Measurements from ENCODE around the gene OXA1L.
"Not testable (repeated sequence)": the region's sequence is repeated elsewhere in the genome, so short reads cannot be mapped to it uniquely, and the experiment has no call there.

OXA1L gene

DNA sequence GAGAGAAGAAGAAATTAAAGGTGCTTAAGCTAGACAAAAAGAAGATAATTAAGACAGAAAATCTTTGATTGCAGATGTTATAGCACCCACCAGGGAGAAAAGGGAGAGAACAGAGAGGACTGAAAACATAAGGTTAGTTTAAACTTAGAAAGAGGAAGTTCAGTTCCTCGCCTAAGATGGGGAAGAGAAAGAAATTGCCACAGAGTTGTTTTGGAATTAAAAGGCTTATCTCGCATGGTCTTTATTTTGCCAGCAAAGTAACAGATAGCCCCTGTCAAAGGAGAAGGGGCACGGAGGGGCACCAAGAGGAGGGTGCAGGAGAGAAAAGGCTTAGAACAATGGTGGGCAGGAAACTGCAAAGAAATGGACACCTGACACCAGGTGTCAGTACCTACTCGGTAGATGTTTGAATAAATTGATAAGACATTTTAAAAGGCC, 17.8 kb upstream of the OXA1L start:
- H3K4me3 ChIP-seq (ENCODE audit: low read length) = no peak overlapping the region; the same call in 1 of the 2 replicates
- TF ChIP-seq ZNF274 (IDR thresholded peaks at IDR 0.05; ENCODE audit: low read depth, low read length) = no peak

DNA sequence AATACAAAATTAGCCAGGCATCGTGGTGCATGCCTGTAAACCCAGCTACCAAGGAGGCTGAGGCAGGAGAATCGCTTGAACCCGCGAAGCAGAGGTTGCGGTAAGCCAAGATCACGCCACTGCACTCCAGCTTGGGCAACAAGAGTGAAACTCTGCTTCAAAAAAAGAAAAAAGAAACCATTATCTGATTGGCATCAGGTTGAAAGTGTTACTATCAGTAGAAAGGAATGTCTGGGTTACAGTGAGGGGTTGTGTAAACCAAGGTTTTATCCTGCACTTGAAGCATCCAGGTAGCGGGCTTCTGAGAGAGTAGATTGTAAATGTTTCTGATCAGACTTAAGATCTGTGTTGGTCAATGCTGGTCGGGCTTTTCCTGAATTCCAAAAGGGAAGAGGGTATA, 14.1 kb upstream of the OXA1L start:
- no peak for TF ChIP-seq ZNF274 (IDR thresholded peaks at IDR 0.05; ENCODE audit: low read depth, low read length)
- no peak overlapping the region for H3K4me3 ChIP-seq (ENCODE audit: low read length)

DNA sequence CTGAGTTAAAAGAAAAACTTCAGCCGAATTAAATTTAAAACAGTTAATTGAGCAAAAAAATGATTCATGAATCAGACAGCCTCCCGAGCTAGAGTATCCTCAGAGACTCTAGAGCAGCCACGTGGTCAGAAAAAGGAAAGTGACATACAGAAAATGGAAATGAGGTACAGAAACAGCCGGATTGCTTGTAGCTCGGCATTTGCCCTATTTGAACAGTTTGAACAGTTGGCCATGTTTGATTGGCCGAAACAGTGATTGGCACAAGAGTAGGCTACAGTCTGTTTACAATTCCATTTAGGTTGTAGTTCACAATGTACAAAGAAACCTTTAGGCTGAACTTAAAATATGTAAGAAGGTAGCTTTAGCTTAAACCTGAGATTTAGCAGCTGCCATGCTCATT, 12.9 kb upstream of the OXA1L start:
- H3K4me3 ChIP-seq (ENCODE audit: low read length) = no peak overlapping the region
- no peak for TF ChIP-seq ZNF274 (IDR thresholded peaks at IDR 0.05; ENCODE audit: low read depth, low read length)

DNA sequence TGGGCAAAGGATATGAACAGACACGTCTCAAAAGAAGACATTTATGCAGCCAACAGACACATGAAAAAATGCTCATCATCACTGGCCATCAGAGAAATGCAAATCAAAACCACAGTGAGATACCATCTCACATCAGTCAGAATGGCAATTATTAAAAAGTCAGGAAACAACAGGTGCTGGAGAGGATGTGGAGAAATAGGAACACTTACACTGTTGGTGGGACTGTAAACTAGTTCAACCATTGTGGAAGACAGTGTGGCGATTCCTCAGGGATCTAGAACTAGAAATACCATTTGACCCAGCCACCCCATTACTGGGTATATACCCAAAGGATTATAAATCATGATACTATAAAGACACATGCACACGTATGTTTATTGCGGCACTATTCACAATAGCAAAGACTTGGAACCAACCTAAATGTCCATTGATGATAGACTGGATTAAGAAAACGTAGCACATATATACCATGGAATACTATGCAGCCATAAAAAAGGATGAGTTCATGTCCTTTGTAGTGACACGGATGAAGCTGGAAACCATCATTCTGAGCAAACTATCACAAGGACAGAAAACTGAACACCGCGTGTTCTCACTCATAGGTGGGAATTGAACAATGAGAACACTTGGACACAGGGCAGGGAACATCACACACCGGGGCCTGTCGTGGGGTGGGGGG, 8.4 kb upstream of the OXA1L start:
- not testable (repeated sequence) for H3K4me3 ChIP-seq (ENCODE audit: low read length)

DNA sequence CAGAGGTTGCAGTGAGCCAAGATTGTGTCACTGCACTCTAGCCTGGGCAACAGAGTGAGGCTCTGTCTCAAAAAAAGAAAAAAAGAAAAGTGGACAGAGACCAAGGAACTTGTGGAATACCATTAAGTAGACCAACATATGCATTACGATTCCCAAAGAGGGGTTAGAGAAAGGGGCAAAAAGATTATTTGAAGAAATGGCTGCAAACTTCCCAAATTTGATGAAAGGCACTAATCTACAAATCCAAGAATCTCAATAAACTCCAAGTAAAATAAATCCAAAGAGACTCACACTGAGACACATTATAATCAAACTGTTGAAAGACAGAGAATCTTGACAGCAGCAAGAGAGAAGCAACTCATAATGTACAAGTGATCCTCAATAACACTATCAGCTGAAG, 4.8 kb upstream of the OXA1L start:
- TF ChIP-seq ZNF274 (IDR thresholded peaks at IDR 0.05; ENCODE audit: low read depth, low read length) = no peak
- no peak overlapping the region for H3K4me3 ChIP-seq (ENCODE audit: low read length)

DNA sequence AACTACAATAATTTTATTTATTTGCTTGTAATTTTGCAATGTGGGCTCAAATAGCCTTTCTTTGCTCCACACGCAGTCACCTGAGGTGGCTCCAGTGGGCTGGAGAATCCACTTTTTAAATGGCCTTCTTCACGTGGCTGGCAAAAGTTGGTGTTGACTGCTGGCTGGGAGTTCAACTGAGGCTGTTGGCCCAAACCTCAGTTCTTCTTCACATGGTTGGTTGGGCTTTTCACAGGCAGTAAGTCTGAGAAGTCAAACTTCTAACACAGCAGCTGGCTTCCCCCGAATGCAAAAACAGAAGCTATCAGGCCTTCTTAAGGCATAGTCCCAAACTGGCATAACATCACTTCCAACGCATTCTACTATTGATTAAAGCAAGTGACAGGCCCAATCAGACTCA, 2.1 kb upstream of the OXA1L start:
- TF ChIP-seq ZNF274 (IDR thresholded peaks at IDR 0.05; ENCODE audit: low read depth, low read length) = no peak
- H3K4me3 ChIP-seq (ENCODE audit: low read length) = no peak overlapping the region

DNA sequence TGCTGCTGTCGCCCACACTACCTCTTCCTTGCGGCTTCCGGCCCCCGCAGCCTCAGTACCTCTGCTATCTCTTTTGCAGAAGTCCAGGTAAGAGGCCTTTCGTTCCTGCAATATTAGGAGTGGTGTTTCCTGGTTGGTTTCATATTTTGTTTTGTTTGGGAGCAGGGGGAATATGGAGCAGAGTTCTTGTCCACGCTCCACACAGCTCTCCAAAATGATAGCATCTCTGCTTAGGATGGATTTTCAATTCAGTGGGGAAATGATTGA, 768 bp downstream of the OXA1L start:
- no peak for TF ChIP-seq ZNF274 (IDR thresholded peaks at IDR 0.05; ENCODE audit: low read depth, low read length)
- H3K4me3 ChIP-seq (ENCODE audit: low read length) = peak overlapping the region; percentile 85

DNA sequence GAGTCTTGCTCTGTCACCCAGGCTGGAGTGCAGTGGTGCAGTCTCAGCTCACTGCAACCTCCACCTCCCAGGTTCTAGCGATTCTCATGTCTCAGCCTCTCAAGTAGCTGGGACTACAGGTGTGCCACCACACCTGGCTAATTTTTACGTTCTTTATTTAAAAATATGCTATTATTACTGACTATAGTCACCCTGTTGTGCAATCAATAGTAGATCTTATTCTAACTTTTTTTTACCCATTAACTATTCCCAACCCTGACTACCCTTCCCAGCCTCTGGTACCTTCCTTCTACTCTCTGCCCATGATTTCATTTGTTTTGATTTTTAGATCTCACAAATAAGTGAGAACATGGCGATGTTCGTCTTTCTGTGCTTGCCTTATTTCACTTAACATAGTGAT, 2.5 kb downstream of the OXA1L start:
- H3K4me3 ChIP-seq (ENCODE audit: low read length) = no peak overlapping the region
- no peak for TF ChIP-seq ZNF274 (IDR thresholded peaks at IDR 0.05; ENCODE audit: low read depth, low read length)

DNA sequence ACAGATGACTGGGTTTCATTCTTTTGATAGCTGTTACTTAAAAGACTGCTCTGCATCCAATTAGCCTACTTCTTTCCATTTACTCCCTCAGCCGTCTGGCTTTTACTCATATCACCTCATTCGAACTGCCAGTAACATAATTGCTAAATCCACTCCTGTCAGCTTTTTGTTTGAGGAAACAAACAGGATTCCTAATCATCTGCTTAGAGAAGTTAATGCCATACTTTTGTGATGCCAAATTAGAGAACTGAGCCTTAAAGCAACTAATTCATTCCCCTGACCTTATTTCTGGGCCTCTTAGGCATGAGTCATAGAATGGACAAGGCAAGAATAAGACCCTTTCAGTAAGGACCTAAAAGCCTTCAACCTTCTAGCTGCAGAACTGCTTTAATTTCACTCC, 2.9 kb downstream of the OXA1L start:
- TF ChIP-seq ZNF274 (IDR thresholded peaks at IDR 0.05; ENCODE audit: low read depth, low read length) = no peak
- H3K4me3 ChIP-seq (ENCODE audit: low read length) = no peak overlapping the region

DNA sequence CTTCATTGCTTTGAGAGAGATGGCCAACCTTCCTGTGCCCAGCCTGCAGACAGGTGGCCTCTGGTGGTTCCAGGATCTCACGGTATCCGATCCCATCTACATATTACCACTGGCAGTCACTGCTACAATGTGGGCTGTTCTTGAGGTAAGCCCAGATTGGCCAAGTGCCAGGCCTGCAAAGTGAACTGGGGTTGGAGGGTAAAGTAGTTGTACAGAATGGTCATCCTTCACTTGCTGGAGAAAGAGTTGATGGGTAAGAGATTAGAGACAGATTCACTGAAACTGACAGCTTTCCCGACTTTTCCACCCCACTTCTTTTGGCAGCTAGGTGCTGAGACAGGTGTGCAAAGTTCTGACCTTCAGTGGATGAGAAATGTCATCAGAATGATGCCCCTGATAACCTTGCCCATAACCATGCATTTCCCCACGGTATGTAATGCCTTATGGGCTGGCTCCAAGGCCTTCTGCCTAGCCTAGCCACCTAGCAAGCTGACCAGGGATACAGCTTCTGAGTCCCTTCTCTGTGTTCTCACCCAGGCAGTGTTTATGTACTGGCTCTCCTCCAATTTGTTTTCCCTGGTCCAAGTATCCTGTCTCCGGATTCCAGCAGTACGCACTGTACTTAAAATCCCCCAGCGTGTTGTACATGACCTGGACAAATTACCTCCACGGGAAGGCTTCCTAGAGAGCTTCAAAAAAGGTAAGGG, 4.1 kb downstream of the OXA1L start:
- TF ChIP-seq ZNF274 (IDR thresholded peaks at IDR 0.05; ENCODE audit: low read depth, low read length) = no peak
- H3K4me3 ChIP-seq (ENCODE audit: low read length) = no peak overlapping the region

DNA sequence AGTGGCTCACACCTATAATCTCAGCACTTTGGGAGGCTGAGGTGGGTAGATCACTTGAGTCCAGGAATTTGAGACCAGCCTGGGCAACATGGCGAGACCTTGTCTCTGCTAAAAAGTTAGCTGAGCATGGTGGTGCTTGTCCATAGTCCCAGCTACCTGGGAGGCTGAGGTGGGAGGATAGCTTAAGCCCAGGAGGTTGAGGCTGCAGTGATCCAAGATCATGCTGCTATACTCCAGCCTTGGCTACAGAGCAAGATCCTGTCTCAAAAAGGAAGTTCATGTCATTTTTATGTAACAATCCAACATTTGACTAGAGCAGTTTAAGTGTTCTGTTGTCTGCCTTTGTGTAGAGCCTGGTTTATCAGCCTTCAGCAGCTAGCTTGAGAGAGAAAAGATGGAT, 6.2 kb downstream of the OXA1L start:
- no peak for TF ChIP-seq ZNF274 (IDR thresholded peaks at IDR 0.05; ENCODE audit: low read depth, low read length)
- no peak overlapping the region for H3K4me3 ChIP-seq (ENCODE audit: low read length)

DNA sequence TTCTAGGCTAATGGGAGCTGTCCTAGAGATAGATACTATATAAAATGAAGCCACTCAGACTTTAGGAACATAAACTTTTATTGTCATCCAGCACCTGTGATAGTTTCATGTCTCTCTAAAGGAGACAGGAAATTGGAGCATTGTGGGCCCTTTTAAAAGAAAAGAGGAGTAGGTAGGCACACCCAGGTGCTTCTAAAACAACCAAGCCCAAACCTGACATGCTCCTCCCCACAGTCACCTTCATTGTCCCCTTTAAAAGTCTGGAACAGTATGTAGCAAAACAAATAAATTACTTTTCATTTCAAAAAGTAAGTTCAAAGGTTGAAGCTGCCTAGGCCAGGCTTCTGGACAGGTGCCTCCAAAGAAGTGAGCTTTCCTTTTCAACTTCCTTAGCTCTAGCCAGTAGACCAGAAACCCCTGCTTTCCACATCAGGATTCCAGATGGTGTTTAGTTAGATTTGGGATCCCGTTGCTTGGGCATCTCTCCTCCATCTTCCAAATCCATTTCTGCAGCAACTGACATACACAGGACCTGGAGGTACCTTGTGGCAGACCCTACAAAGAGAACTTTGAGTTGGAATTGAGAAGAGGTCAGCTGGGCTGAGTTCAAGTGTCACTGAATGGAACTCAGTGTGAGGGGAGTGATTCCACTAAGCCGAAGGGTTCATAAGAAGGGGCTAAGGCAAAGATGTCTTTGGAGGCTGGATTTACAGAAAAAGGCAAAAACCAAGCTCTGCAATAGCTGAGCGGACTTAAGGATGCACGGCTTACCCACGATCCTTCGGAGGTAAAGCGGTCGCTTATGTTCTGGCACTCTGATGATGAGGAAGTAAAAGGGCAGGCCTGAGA, 6.9 kb downstream of the OXA1L start:
- no peak for TF ChIP-seq ZNF274 (IDR thresholded peaks at IDR 0.05; ENCODE audit: low read depth, low read length)
- no peak overlapping the region for H3K4me3 ChIP-seq (ENCODE audit: low read length)

DNA sequence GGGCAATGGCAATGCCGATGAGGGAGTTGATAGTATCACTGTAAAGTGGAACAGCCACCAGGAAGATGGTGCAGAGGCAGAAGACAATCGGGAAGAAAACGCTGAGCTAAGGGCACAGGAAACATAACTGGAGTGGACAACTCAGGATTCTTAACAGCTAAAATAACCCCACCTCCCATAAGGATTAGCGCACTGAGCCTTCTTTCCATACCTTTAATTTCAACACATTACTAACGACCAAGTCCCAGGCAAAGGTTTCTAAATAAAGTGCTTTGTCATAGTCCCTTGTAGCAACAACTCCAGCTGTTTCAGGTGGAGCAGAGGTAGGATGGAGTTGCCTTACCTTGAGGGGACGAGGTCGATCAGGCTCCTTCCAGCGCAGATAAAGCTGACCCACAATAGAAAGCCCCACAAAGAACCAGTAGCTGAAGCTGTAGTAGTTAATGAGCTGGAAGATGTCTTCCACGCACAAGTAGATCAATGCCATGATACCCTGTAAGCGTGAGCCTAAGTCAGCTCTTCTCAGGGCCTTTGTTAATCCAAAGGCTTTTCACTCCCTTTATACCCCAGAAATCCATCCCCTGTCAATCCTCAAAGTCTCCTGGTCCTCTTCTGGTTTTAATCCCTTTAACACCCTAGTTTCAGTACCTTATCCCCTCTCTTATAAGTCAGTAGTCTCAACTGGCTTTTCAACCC, 7.7 kb downstream of the OXA1L start:
- H3K4me3 ChIP-seq (ENCODE audit: low read length) = no peak overlapping the region
- no peak for TF ChIP-seq ZNF274 (IDR thresholded peaks at IDR 0.05; ENCODE audit: low read depth, low read length)

DNA sequence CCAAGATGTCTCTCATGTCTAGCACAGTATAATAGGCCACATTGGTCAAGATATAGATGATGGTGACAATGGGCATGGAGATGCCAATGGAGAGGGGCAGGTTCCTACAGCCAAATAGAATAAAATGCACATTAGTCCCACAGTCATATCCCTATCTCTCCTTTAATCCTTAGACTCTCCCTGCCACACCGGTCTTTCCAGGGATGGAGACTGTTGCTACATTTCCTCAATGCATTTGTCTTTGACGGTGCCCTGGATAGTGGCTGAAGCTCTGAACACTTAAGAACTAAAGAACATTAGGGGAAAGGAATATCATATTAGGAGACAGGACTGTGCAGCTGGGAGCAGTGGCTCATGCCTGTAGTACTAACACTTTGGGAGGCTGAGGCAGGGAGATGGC, 9.7 kb downstream of the OXA1L start:
- H3K4me3 ChIP-seq (ENCODE audit: low read length) = no peak overlapping the region
- no peak for TF ChIP-seq ZNF274 (IDR thresholded peaks at IDR 0.05; ENCODE audit: low read depth, low read length)

DNA sequence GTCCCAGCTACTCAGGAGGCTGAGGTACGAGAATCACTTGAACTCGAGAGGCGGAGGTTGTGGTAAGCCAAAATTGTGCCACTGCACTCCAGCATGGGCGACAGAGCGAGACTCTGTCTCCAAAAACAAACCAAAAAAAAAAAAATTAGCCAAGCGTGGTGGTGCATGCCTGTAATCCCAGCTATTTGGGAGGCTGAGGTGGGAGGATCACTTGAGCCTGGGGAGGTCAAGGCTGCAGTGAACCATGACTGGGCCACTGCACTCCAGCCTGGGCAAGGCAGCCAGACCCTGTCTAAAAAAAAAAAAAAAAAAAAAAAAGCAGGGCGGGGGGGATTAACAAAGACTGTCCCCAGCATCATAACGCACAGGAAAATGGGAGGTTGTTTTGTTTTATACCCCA, 10.4 kb downstream of the OXA1L start:
- H3K4me3 ChIP-seq (ENCODE audit: low read length) = not testable (repeated sequence)
